Fibroblast of lung (primary cell): ENCODE results near the gene GHRH. TPM values are rescaled to one million over a fixed set of nuclear protein-coding genes. Genes with fewer than 3 reads are reported as not detected.

Experiments
- DNase-seq, 2 donors: peaks; one replicate each; pipeline versions ENCODE4 v3.0.0 to v3.0.0-alpha.2; 2010; ENCODE audit warnings: low read depth in 2 of 2
- H2AFZ ChIP-seq: 2 replicates; pipeline ENCODE4 v1.5.1; 2012; ENCODE audit warnings: low read length, control low read depth, inconsistent platforms
- H3K27ac ChIP-seq: 2 replicates; pipeline ENCODE4 v1.5.1; 2011; ENCODE audit warnings: low read length, control low read depth; ENCODE audit not compliant: insufficient read depth
- H3K27me3 ChIP-seq: 2 replicates; pipeline ENCODE4 v1.5.1; 2011; ENCODE audit warnings: mild to moderate bottlenecking, low read length; ENCODE audit not compliant: control insufficient read depth, insufficient read depth
- H3K36me3 ChIP-seq: 2 replicates; pipeline ENCODE4 v1.5.1; 2011; ENCODE audit warnings: low read length; ENCODE audit not compliant: control insufficient read depth, insufficient read depth
- H3K4me1 ChIP-seq: 2 replicates; pipeline ENCODE4 v1.5.1; 2011; ENCODE audit warnings: low read length; ENCODE audit not compliant: control insufficient read depth, insufficient read depth; ENCODE audit errors: extremely low read depth
- H3K4me2 ChIP-seq: 2 replicates; pipeline ENCODE4 v1.5.1; 2011; ENCODE audit warnings: low read length, control low read depth; ENCODE audit not compliant: insufficient read depth; ENCODE audit errors: extremely low read depth
- H3K4me3 ChIP-seq, 4 experiments: fragments of 200-600 bp in 1 of 4; sonication (generic) in 1 of 4; replicated peaks in 1 of 4; 2 replicates each; pipeline ENCODE4 v1.5.1; 2011 to 2016; ENCODE audit warnings: low read length in 4 of 4, low read depth in 3 of 4, mild to moderate bottlenecking in 3 of 4, control low read depth in 2 of 4, inconsistent platforms in 1 of 4, mixed read lengths in 1 of 4; ENCODE audit not compliant: insufficient read depth in 1 of 4; ENCODE audit errors: control extremely low read depth in 1 of 4
- H3K79me2 ChIP-seq: 2 replicates; pipeline ENCODE4 v1.5.1; 2012; ENCODE audit warnings: mild to moderate bottlenecking, low read length, inconsistent platforms; ENCODE audit not compliant: control insufficient read depth, insufficient read depth
- H3K9ac ChIP-seq: 2 replicates; pipeline ENCODE4 v1.5.1; 2011; ENCODE audit warnings: mild to moderate bottlenecking, low read length, control low read depth; ENCODE audit not compliant: insufficient read depth
- H3K9me3 ChIP-seq: 2 replicates; pipeline ENCODE4 v1.5.1; 2012; ENCODE audit warnings: low read depth, low read length; ENCODE audit not compliant: control insufficient read depth, insufficient read depth
- H4K20me1 ChIP-seq: 2 replicates; pipeline ENCODE4 v1.5.1; 2011; ENCODE audit warnings: low read length; ENCODE audit not compliant: control insufficient read depth, insufficient read depth; ENCODE audit errors: extremely low read depth
- CTCF ChIP-seq, 2 donors: IDR thresholded peaks in 1 of 2; conservative IDR thresholded peaks in 1 of 2; 1 replicate in 1 of 2; 2 replicates in 1 of 2; pipeline ENCODE4 v1.5.1; 2011 to 2012; ENCODE audit warnings: low read length in 2 of 2, control low read depth in 1 of 2, inconsistent platforms in 1 of 2, low read depth in 1 of 2, mild to moderate bottlenecking in 1 of 2
- EZH2 ChIP-seq: IDR thresholded peaks from 2 replicates; pipeline ENCODE4 v1.5.1; 2012; ENCODE audit warnings: low read length, control low read depth, mild to moderate bottlenecking; ENCODE audit errors: missing control alignments
- polyA plus RNA-seq, 2 donors: library from polyadenylated mRNA; depleted of rRNA in 1 of 2; stranded (reverse) in 1 of 2; unstranded in 1 of 2; fragments of >200 nt; gene quantifications; 2 replicates each; pipeline ENCODE4 v1.2.1, GENCODE V29; 2011 to 2012; ENCODE audit warnings: missing spikeins in 1 of 2
- total RNA-seq: library from RNA; depleted of rRNA; stranded (reverse); fragments of >200 nt; gene quantifications from 2 replicates; pipeline ENCODE4 v1.2.1, GENCODE V29; 2014

The GHRH gene
- total and polyA plus RNA-seq, 2 donors (not counting 1 experiment from before 2014, with no cell fraction given) = not detected

- no peaks in the 10 kb centered on the region for H3K27me3 ChIP-seq
- H4K20me1 ChIP-seq = no peaks in the 10 kb centered on the region
- H3K4me2 ChIP-seq = no peak overlapping the region
- H3K4me3 ChIP-seq = no peak overlapping the region
- no peak for DNase-seq
- H3K4me1 ChIP-seq = peaks cover 2% of the 10 kb centered on the region
- no peak overlapping the region for H3K27ac ChIP-seq
- no peak overlapping the region for H3K9ac ChIP-seq
- no peaks in the 10 kb centered on the region for H3K9me3 ChIP-seq
- H3K36me3 ChIP-seq = peaks cover 18% of the 10 kb centered on the region
- TF ChIP-seq EZH2 = no peak
- TF ChIP-seq CTCF (conservative IDR thresholded peaks at IDR 0.05 in 1 of 2, IDR thresholded peaks at IDR 0.05 in 1 of 2; ENCODE audit: low read depth in 1 of 2, low read length in 2 of 2) = no peak
- H3K79me2 ChIP-seq = no peaks in the 10 kb centered on the region
- no peak overlapping the region for H2AFZ ChIP-seq
Measured at GRCh38 chr20:37230200-37230599, 31.4 kb downstream of the GHRH start.

GRCh38 chr20:37229357-37229756 is 32.3 kb downstream of the GHRH start:
- H4K20me1 ChIP-seq = no peaks in the 10 kb centered on the region
- no peaks in the 10 kb centered on the region for H3K9me3 ChIP-seq
- TF ChIP-seq EZH2 (no peak), CTCF (conservative IDR thresholded peaks at IDR 0.05 in 1 of 2, IDR thresholded peaks at IDR 0.05 in 1 of 2; ENCODE audit: low read depth in 1 of 2, low read length in 2 of 2) (no peak)
- H3K4me2 ChIP-seq = no peak overlapping the region
- no peak overlapping the region for H3K27ac ChIP-seq
- peaks cover 20% of the 10 kb centered on the region for H3K36me3 ChIP-seq
- DNase-seq = no peak
- H3K4me1 ChIP-seq = peaks cover 2% of the 10 kb centered on the region
- H3K9ac ChIP-seq = no peak overlapping the region
- H3K4me3 ChIP-seq = no peak overlapping the region
- H3K79me2 ChIP-seq = no peaks in the 10 kb centered on the region
- no peak overlapping the region for H2AFZ ChIP-seq
- H3K27me3 ChIP-seq = no peaks in the 10 kb centered on the region

- Histone ChIP-seq H3K4me3 (no peak overlapping the region), H3K9ac (no peak overlapping the region), H3K27ac (no peak overlapping the region), H4K20me1 (no peaks in the 10 kb centered on the region), H3K4me2 (no peak overlapping the region), H2AFZ (no peak overlapping the region), H3K79me2 (no peaks in the 10 kb centered on the region), H3K9me3 (no peaks in the 10 kb centered on the region), H3K27me3 (no peaks in the 10 kb centered on the region), H3K4me1 (peaks cover 2% of the 10 kb centered on the region), H3K36me3 (peaks cover 23% of the 10 kb centered on the region)
- TF ChIP-seq CTCF (conservative IDR thresholded peaks at IDR 0.05 in 1 of 2, IDR thresholded peaks at IDR 0.05 in 1 of 2; ENCODE audit: low read depth in 1 of 2, low read length in 2 of 2) (no peak), EZH2 (no peak)
- no peak for DNase-seq
Measured at GRCh38 chr20:37228656-37229055, 33.0 kb downstream of the GHRH start.
